Activated effector memory CD4-positive, alpha-beta T cell treated with Interleukin-2 at 50 U/mL for 16 hours (primary cell): ENCODE data around the gene CTSV.
"Not testable (repeated sequence)": the region's sequence is repeated elsewhere in the genome, so short reads cannot be mapped to it uniquely, and the experiment has no call there.

Source experiments
- DNase-seq: peaks from one replicate; pipeline ENCODE4 v3.0.0-alpha.2; 2020

CTSV gene

DNA sequence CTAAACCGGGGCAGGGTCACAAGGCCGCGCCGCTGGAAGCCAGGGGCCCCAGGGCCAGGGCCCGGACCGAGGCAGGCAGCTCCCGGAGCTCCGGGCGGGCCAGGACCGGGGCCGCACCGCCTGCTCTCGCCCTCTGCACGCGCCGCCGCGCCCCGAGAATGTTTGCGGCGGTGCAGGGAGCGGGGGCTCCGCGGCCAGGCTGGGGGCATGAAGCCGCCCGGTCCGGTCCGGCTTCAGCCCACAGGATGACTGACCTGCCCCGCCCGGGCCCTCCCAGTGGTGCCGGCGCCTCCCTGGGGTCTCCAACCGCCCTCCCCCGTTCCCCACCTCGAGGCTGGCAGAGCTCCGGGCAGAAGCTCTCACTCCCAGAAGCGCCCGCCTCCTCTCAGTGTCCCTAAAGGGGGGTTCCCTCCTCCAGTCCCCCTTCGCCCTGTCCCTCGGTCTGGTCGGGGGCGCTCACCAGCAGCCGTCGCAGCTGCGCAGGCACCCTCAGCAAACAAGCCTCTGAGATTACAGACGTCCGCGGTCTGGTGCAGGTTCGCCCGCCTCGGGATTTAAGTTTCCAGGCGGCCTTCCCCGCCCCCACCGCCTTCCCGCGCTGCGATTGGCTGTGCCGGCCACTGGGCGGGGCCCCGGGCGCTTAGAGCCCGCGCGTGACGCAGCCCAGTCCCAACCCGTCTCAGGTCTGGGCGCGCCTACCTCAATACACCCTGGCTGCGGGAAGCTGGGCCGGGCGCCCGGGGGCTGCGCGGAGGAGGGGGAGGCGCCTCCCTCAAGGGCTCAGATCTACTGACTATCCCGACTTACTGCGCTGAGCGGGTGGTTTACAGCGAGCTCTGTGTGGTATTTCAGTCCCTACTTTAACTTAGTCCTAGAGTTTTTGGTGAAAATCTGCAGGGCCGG lies at the start of gene CTSV:
Gene CTSV, minus strand, starts transcription at position 532 of the 903 bp plus-strand sequence. CDS start 1,099 bp downstream, outside the sequence.
- DNase-seq = peak; percentile 46

- DNase-seq = not testable (repeated sequence)
Observed at GRCh38 chr9:97087668-97088215, 48.8 kb upstream of the CTSV start.

GRCh38 chr9:97084562-97084991 lies 45.6 kb upstream of the CTSV start:
- not testable (repeated sequence) for DNase-seq

DNA sequence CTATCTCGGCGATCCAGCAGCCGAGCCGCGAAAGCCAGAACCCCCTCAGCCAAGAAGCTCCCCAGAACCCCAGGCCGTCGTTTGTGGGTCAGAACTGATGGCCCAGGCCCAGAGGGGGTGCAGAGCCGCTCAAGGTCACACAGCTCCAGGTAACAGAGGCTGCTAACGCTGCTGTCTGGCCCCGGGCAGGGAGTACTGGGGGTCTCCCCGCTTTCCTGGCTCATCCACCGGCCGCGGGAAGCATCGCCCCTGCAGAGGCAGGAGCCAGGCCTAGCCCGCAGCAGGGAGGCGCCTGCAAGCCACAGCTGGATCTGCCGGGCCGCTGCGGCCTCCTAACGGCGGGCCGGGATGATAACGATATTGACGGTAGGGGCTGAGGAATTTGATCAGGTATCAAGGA lies 39.4 kb upstream of the CTSV start:
- DNase-seq = no peak

- DNase-seq = no peak
Observed at GRCh38 chr9:97077452-97078295, 38.7 kb upstream of the CTSV start.

DNA sequence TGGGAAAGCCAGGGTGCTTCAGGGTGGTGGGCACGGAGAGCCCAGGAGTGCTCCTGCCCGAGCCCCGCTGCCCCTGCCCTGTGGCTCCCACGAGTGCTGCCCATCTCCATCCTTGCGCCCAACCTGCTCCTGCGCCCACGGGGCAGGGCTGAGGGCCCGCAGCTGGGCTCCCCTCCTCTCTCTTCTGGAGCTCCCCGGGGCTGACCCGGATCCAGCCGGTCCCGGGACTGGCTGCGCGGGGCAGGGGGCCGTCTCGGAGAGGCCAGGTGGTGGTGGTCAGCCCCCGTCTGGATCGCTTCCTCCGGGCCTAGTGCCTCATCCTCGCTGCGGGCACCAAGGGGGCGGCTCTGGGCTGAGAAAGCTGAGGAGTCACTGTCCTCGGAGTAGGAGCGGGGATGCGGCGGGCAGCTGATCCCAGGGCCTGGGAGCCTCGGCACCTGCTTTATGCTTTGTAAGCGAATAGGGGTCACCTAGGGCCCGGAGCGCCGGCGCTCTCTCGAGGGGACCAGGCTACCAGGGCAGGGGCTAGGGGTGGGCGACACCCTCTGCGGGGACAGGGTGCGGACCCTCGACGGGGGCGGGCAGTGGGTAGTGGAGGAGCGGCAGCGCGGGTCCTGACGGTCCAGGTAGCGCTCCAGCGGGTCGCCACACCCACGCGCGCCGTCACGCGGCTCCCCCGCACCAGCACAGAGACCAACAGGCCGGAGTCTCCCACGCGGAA lies 37.9 kb upstream of the CTSV start:
- not testable (repeated sequence) for DNase-seq

DNA sequence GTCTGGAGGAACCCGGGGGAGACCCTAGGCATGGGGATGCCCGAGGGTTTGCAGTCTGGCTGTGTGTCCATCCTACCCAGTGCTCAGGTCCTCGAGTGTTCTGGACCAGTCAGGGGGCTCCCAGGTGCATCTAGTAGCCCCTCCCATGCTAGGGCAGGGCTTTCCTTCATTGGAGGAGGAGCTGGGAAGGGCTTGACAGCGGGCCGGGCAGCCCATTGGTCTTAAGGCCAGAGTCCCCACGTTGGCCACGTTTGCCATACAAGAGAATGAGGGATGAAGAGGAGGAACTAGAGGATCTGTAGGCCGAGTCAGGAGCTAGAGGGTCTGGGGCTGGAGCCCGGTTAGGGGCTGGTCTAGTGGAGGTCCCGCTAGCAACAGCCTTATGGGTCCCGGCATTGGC lies 37.3 kb upstream of the CTSV start:
- no peak for DNase-seq

GRCh38 chr9:97075289-97075985 lies 36.5 kb upstream of the CTSV start:
- DNase-seq = no peak

DNA sequence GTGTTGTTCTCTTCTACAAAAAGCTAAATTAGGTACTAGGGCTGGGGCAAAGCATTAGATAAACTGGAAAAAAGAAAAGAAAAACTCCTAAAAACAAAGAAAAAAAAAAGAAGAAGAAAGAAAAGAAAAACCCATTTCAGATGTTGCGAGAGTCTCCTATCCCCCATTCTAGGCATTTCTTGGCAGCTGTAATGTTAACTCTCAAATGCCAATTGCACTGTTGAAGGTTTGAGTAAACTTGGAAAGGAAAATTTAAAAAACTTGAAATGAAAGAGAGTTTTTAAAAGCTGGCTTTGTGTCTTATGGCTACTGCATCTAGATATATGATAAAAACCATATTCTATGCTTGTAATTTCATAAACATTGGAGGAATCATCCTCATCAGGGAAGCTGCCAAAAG lies 34.6 kb upstream of the CTSV start:
- no peak for DNase-seq

DNA sequence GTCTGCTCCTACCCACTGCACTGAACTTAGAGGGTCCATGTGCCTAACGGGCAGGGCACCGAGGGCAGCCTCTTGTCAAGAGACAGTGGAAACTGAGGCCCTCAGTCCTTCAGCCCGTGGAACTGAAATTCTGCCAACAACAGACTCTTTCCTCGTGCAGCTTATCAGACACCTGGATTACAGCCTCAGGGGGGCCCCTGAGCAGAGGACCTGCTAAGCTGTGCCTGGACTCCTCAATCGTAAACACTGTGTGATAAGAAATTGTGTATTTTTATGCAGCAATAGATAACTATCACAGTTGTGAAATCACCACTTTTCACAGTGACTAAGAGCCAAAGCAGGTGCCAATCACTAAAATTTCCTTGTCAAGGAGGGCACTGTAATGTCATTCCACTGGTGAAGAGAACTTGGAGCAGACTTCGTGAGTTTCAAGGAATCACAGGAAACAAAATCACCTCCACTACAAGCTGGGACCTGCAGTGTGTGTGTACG lies 33.4 kb upstream of the CTSV start:
- no peak for DNase-seq

- not testable (repeated sequence) for DNase-seq
Observed at GRCh38 chr9:97070325-97070724, 31.4 kb upstream of the CTSV start.

DNA sequence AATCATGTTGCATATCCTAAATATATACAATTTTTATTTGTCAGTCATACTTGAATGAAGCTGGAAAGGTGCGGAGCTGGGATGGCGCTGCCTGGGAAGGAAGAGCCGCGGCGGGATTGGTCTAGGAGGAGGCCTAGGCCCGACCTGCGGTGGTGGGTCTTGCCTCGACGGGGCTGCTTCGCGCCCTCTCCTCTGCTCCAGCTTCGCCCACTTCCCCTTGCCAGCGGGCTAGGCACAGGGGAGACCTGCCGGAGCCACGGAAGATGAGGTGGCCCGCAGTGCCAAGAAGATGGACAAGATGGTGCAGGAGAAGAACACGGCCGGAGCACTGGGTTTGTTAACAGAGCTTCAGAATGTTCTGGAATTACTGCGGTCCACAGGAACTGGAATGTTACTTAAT lies 28.5 kb upstream of the CTSV start:
- no peak for DNase-seq

DNA sequence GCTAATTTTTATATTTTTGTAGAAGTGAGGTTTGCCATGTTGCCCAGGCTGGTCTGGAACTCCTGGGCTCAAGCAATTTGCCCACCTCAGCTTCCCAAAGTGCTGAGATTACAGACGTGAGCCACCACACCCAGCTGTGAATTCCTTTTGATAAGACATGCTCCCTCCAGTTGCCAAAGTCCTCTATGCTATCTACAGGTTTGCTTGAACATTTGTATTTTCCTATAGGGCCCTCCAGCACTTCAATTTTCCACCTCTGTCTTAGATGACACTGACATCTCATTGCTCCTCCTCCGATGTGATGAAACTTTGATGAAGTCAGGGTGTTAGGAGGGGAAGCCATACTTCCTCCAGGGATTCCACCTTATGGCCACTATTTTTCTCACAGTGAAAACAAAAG lies 25.2 kb upstream of the CTSV start:
- no peak for DNase-seq

GRCh38 chr9:97060796-97061195 lies 21.9 kb upstream of the CTSV start:
- no peak for DNase-seq

DNA sequence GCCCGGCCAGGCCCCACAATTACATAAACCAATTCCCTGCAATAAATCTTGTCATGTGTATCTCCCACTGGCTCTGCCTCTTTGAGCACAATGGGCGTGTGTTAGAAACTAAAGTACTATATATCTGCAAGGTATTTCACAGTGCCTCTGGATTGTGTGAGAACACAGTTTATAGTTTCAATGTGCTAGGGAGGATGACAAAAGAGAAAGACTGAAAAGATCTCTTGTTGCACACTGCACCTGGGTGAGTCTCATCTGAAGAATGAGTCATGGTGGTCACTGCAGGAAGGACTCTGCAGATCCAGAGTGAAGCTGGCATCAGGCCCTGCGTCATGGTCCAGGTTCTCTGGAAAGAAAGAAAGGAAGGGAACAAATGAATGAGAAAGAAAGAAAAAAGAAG lies 20.7 kb upstream of the CTSV start:
- no peak for DNase-seq

- DNase-seq = no peak
Observed at GRCh38 chr9:97057651-97058050, 18.7 kb upstream of the CTSV start.

- not testable (repeated sequence) for DNase-seq
Observed at GRCh38 chr9:97055891-97056290, 16.9 kb upstream of the CTSV start.

GRCh38 chr9:97053717-97054116 lies 14.8 kb upstream of the CTSV start:
- no peak for DNase-seq

GRCh38 chr9:97052735-97053134 lies 13.8 kb upstream of the CTSV start:
- no peak for DNase-seq

- no peak for DNase-seq
Observed at GRCh38 chr9:97046228-97046627, 7.3 kb upstream of the CTSV start.

- DNase-seq = no peak
Observed at GRCh38 chr9:97045300-97045699, 6.4 kb upstream of the CTSV start.

DNA sequence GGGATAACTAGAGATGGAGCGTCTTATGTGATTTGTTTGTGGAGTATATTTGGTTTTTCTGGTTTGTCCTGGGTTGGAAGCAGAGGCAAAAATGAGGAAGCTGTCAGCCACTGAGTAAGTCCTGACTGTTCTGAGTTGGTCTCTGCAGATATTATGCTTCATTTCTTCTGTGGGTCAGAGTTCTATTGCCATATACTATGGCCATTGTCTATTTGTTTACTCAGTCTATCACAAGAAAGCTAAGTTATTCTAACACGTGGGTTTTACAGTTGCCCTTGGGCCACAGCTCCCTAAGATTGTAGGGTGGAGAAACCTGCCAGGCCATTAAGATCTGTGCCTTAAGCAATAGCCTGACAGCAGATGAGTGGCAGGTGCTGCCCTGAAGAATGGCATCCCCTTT lies 3.0 kb upstream of the CTSV start:
- DNase-seq = no peak
